WERI-Rb-1 (cell line): ENCODE data around the gene PDZRN3.

ENCODE experiments used
- DNase-seq: peaks from one replicate; pipeline ENCODE4 v3.0.0-alpha.2; 2020
- H3K27ac ChIP-seq: fragments of 250-450 bp; sonication (Bioruptor Pico); 2 replicates; pipeline ENCODE4 v1.5.1; 2020; ENCODE audit warnings: mild to moderate bottlenecking, moderate library complexity
- H3K27me3 ChIP-seq: fragments of 250-450 bp; sonication (Bioruptor Pico); 2 replicates; pipeline ENCODE4 v1.5.1; 2021; ENCODE audit warnings: mild to moderate bottlenecking, low read depth, moderate library complexity; ENCODE audit not compliant: insufficient read depth, severe bottlenecking
- H3K36me3 ChIP-seq: fragments of 250-450 bp; sonication (Bioruptor Pico); 2 replicates; pipeline ENCODE4 v1.5.1; 2020; ENCODE audit warnings: mild to moderate bottlenecking, moderate library complexity
- H3K4me3 ChIP-seq: 2 replicates; pipeline ENCODE4 v1.5.1; 2011; ENCODE audit warnings: low read depth, mild to moderate bottlenecking, control low read depth, low read length
- H3K9me3 ChIP-seq: fragments of 250-450 bp; sonication (Bioruptor Pico); 2 replicates; pipeline ENCODE4 v1.5.1; 2021; ENCODE audit warnings: mild to moderate bottlenecking, moderate library complexity; ENCODE audit not compliant: severe bottlenecking
- CTCF ChIP-seq: IDR thresholded peaks from 2 replicates; pipeline ENCODE4 v1.5.1; 2011; ENCODE audit warnings: low read depth, mild to moderate bottlenecking, control low read depth, inconsistent platforms, low read length

Gene PDZRN3

DNA sequence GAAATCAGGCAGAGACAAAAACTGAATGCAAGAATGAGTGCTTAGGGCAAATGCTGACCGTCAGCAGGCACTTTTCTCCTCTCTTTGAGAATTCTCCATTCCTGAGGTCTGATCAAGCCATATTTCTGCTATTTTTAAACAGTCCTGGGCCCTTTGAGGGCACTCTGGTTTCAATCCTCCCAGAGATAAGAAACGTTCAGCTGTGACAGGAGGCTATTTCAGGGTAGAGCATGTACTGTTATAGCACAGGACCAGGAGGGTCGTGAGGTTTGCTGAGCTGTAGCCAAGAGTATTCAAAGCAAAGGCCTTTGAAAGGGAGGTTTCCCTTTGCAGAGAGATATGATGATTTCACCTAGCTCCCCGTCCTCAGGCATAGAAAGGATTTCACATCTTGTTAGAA is 39.6 kb upstream of the PDZRN3 start:
- H3K27me3 ChIP-seq = no peaks in the 10 kb centered on the region
- TF ChIP-seq CTCF = no peak
- H3K4me3 ChIP-seq = no peak overlapping the region
- no peaks in the 10 kb centered on the region for H3K36me3 ChIP-seq
- DNase-seq = no peak
- H3K27ac ChIP-seq = no peak overlapping the region
- H3K9me3 ChIP-seq = no peaks in the 10 kb centered on the region

- no peaks in the 10 kb centered on the region for H3K36me3 ChIP-seq
- H3K27me3 ChIP-seq = no peaks in the 10 kb centered on the region
- no peak overlapping the region for H3K4me3 ChIP-seq
- no peak overlapping the region for H3K27ac ChIP-seq
- no peak for TF ChIP-seq CTCF
- no peaks in the 10 kb centered on the region for H3K9me3 ChIP-seq
- no peak for DNase-seq
These were observed 38.8 kb upstream of the PDZRN3 start for GRCh38 chr3:73663495-73663894.

- Histone ChIP-seq H3K4me3 (no peak overlapping the region), H3K36me3 (no peaks in the 10 kb centered on the region), H3K27ac (no peak overlapping the region), H3K27me3 (no peaks in the 10 kb centered on the region), H3K9me3 (no peaks in the 10 kb centered on the region)
- TF ChIP-seq CTCF = no peak
- DNase-seq = no peak
These were observed 36.5 kb upstream of the PDZRN3 start for GRCh38 chr3:73661265-73661664.

- Histone ChIP-seq H3K36me3 (no peaks in the 10 kb centered on the region), H3K27me3 (no peaks in the 10 kb centered on the region), H3K4me3 (no peak overlapping the region), H3K27ac (no peak overlapping the region), H3K9me3 (no peaks in the 10 kb centered on the region)
- TF ChIP-seq CTCF = no peak
- no peak for DNase-seq
These were observed 33.5 kb upstream of the PDZRN3 start for GRCh38 chr3:73658227-73658626.

GRCh38 chr3:73657186-73657585 is 32.4 kb upstream of the PDZRN3 start:
- H3K36me3 ChIP-seq = no peaks in the 10 kb centered on the region
- no peak for TF ChIP-seq CTCF
- no peak for DNase-seq
- H3K27me3 ChIP-seq = no peaks in the 10 kb centered on the region
- no peak overlapping the region for H3K27ac ChIP-seq
- H3K4me3 ChIP-seq = no peak overlapping the region
- no peaks in the 10 kb centered on the region for H3K9me3 ChIP-seq

GRCh38 chr3:73656241-73656890 is 31.6 kb upstream of the PDZRN3 start:
- no peaks in the 10 kb centered on the region for H3K9me3 ChIP-seq
- DNase-seq = no peak

More at GRCh38 chr3:73656241-73656890, 31.6 kb upstream of the PDZRN3 start:
- Histone ChIP-seq H3K36me3 (no peaks in the 10 kb centered on the region), H3K4me3 (no peak overlapping the region), H3K27ac (no peak overlapping the region), H3K27me3 (no peaks in the 10 kb centered on the region)
- TF ChIP-seq CTCF = no peak
